Frontal cortex (tissue), 4 donors: ENCODE measurements around the gene OR10AD1. TPM values are rescaled to one million over a fixed set of nuclear protein-coding genes. Genes with fewer than 3 reads are reported as not detected.

Experiments
- DNase-seq, 2 donors: peaks; one replicate each; pipeline ENCODE4 v3.0.0; 2012; ENCODE audit warnings: low spot score in 2 of 2
- FAIRE-seq: peaks from 2 replicates; lab custom pipeline; 2012; peaks lifted over from hg19 to GRCh38; lab: Jason Lieb, UNC
- total RNA-seq: library from RNA; depleted of rRNA; stranded (reverse); fragments of >200 nt; gene quantifications from one replicate; pipeline ENCODE4 v1.2.3, GENCODE V29; 2014
- donor health status: control.
- donor health status: control.
- donor health status: control.

Gene OR10AD1
- total RNA-seq, 1 donor from 2014 or later = not detected

DNA sequence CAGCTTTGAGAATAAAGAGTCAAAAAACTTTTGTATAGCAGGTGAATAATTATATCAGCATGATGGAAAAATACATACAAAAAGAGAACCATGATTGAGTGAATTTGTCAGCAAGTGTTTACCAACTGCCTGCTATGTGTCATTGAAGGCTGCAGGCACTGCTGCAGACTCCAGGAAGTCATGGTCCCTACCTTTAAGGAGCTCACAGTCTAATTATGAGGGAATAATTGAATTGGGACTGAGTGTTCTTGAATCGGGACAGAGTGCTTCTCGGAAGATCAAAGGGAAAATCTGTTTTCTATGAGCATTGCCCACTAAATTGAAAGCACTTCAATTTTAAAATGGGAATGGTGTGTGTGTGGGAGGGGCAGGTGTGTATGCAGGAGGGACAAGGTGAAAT is 9.5 kb downstream of the OR10AD1 start:
- DNase-seq = no peak
- FAIRE-seq = no peak

DNA sequence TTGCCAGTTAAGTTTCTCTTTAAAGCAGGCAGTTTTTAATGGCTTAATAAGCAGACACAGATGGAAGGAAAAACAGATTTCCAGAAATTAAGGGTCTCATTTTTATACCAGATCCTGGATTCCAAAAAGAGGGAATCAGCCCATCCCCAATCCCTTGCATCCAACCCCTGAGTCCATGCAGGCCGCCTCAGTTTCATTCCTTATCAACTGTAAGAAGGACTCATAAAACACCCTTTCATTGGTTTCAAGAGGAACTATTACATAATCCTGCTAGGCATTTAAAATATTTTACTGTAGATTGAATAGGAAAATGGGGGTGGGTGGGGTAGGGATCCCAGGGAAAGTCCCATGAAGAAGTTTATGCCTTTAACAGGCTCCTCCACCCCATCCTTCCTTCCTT is 10.2 kb downstream of the OR10AD1 start:
- DNase-seq (no peak), FAIRE-seq (no peak)

DNA sequence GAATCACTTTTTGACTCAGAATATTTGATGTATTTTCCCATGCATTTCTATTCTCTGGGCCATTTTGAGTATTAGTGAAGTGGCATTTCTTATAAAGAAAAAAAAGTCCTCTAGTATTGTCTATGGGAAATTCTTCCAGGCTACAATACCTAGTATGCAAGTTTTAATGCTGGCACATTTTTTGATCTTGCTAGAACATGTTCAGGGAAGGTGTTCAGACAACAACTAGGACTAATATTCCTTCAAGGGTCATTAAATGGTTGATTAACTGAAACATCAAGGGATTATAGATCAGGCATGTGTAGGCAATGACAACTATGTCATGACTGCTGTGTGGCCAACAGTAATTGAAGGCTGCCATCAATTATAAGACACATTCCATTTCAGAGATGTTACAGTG is 12.0 kb downstream of the OR10AD1 start:
- no peak for DNase-seq
- FAIRE-seq = no peak

DNA sequence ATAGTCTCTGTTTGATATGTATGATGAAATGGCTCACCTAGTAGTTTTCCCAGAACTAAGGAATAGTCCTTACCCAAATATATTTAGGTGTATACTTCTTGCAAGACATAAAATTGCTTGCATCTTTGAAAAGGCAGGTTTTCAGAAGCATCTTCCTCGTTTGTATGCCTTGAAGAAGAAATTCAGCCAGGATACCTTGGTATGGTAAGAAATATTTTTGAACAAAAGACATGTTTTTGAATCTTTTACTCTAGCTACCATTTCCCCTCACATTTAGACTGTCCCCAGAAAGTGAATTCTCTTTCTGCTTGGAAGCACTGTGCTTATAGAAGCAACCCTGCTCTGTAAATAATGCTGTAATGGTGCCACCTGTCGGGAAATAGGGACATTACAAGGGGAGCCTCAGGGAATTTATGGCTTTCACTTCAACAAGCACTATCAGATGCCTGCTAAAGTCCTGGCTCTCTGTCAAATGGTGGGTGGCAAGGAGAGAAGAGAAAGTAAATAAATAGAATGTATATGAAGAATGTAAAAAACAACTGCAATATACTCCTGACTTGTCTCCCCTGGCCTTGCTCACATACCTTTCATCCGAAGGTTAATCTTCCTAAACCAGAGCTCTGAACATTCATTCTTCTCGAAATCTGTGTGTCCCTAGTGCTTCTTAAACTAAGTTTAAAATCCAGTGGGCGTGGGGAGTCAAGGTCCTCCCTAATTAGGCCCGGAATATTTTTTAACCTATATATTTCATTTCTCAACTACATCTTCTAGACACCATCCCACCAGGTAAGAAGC is 13.6 kb downstream of the OR10AD1 start:
- peak; percentile 43 to 52 for DNase-seq
- no peak for FAIRE-seq

DNA sequence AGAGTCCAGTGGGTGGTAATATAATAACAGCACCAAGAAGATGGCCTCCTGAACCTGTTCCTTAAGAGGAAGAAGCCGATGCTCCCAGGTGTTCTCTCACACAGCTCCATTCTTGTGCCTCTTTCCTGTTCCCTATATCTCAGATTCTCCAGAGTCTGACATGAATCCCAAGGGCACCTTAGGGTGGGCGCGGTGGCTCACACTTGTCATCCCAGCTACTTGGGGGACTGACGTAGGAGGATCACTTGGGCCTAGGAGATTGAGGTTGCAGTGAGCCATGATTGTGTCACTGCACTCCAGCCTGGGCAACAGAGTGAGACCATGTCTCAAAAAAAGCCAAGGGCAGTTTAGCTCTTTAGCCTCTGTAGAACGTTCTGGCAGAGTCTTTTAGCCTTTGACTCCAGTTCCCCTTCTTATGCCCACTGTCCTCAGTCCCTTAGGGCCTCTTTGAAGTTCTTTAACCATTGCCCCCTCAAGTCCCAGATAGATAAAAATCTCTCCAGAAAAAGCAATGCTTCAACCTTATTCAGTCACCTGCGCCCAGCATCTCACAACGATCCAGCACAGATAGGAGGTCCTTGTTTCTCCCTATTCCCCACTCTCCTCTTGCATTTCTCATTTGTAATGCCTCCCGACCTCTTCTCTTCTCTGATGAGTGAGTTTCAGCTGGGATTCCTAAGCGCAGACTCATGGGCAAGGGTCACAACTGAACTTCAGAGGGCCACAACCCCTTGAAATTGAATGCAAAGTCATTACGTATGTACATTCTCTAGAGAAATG is 15.0 kb downstream of the OR10AD1 start:
- no peak for FAIRE-seq
- DNase-seq = no peak

DNA sequence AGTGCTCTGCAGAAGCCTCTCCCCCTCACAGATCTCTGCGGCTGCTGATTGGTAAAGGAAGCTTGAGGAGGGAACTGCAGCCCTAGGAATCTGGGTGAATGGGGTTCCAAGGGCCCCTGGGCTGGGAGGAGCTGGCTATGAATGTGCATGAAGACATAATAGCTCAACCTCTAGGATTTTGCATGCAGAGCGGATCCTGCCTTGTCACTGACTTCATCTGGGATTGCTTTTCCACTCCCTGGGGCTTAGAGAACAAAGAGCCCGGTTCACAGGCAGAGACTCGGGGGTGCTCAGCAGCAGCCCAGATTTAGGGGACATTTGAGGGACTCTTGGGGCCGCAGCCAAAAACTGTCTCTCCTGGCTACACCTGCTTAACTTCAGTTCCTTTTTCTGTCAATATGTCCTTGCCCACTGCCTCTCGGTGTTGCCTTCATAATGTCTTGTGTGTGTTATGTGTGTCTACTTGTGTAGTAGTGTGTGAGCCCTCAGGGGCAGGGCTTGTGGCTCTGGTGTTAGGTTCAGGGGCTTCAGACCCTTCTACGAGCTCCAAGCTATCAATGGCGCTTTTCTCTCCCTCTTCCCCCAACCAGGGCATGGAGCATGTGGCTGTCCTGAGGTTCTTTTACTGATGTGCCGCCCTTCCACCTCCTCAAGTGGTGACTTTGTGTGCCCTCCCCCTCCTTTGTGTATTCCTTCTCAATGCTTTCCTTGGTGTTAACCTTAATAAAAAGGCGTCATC is 17.7 kb downstream of the OR10AD1 start:
- FAIRE-seq (no peak), DNase-seq (peak in 1 of 2 donors; percentile 19)

- FAIRE-seq (no peak), DNase-seq (peak in 1 of 2 donors; percentile 17)
Measured at GRCh38 chr12:48184549-48184922, 18.6 kb downstream of the OR10AD1 start.

DNA sequence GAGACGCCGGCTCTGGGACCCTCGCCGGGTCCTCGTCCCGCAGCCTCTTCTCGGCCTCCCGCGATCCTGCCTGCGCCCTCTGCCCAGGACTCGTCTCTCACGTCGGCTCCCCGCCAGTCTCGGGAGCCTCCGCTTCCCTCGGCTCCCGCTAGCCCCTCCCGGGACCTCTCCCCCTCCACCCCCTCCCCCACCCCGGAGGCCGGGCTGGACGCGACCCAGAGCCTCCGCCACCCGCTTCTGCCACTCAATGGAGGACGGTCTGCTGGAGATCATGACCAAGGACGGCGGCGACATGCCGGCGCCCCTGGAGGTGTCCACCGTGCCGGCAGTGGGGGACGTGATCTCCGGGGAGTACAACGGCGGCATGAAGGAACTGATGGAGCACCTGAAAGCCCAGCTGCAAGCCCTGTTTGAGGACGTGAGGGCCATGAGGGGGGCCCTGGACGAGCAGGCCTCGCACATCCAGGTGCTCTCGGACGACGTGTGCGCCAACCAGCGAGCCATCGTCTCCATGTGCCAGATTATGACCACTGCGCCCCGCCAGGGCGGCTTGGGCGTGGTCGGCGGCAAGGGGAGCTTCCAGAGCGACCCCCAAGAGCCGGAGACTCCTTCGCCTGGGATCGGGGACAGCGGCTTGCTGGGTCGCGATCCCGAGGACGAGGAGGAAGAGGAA is 19.1 kb downstream of the OR10AD1 start:
- FAIRE-seq = no peak

DNA sequence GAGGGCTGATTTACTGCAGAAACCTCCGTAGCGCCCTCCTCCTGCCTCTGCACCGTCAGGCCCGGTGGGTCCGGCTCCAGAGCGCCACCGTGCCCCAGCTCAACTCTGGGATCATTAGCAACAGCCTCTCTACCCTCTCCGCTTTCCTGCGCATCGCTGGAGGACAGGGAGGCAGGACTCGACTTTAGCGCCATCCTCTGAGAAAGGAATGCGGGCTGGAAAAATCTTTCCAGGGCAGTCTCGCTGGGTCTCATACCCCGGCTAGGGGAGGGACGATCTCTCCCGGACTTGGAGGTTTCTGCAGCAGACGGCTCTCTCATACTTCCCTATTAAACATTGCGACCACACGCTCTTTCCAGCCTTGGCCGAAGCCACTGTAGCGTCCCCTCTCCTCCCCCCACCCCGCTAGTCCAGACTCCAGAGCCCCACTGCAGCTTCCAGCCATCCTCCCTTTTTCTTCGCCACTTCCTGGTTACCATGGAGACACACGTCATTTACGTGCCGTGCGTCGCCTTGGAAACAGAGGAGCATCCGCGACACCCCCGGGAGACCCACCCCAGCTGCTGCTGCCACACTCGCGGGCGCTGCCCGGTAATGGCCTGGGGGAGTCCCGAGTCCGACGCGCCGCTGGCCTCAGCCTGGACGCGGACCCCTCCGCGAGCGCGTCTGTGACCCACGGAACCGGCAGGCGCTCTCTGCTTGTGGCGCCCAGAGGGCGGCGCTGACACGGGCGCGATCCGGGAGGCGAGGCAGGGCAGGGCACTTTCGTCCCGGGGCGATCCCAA is 19.8 kb downstream of the OR10AD1 start, which contains the start of gene CCDC184:
CCDC184 (plus strand) TSS at position 554 of the 785 bp plus-strand sequence. CDS start 479 bp downstream, outside the sequence.
- DNase-seq (peak; percentile 69 to 81), FAIRE-seq (no peak)

More for the DNA sequence above, 19.1 kb downstream of the OR10AD1 start:
- peak in 1 of 2 donors; percentile 22 for DNase-seq

DNA sequence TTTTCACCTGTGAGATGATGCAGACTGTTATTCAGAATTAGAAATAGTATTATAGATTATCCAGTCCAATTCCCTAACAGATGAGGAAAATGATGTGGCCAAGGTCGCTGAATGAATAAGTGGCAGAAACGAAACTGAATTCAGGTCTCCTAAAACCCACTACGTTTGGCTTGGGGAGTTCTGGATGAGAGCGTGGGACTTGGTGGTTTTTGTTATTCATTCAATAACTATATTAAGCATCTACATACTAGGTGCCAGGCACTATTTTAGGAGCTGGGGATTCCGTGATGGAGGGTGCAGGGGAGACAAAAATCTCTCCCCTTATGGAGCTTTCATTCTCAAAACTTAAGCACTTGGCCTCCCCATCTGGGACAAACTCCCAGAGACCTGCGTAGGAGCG is 20.5 kb downstream of the OR10AD1 start:
- DNase-seq = no peak
- FAIRE-seq = no peak

DNA sequence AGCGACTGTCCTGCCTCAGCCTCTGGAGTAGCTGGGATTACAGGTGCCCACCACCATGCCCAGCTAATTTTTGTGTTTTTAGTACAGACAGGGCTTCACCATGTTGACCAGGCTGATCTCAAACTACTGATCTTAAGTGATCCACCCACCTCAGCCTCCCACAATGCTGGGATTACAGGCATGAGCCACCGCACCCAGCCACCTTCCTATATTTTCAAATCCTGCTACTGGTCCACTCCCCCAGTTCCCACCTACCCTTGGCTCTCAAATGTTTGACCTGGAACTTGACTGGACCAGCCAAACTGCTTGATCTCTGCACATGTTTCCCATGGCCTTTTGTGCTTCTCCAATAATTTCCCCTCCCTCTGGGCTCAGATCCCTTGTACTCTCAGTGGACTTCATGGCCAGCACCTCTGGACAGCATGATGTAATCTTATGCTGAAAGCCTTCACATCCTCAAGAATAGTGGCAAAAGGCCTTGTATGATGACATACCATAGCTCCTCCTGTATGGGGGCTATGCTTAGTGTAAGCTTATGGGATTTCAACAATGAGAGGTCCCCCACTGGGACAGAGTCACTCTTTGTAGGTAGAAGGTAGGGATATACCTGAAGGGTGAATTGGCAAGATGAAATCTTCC is 22.1 kb downstream of the OR10AD1 start:
- DNase-seq (no peak), FAIRE-seq (no peak)

DNA sequence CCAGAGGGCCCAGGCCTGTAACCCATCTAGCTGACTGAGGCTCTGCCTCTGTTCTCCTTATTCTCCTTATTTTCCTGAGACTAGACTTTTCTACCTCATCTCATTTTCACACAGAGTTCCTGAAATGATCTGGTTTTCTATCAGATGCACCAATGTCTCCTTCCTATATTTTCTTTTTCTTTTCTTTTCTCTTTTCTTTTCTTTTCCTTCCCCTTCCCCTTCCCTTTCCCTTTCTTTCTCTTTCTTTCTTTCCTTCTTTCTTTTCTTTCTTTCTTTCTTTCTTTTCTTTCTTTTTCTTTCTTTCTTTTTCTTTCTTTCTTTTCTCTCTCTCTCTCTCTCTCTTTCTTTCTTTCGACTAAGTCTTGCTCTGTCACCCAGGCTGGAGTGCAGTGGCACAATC is 22.7 kb downstream of the OR10AD1 start:
- FAIRE-seq (no peak), DNase-seq (no peak)

- DNase-seq = no peak
Measured at GRCh38 chr12:48179466-48179865, 23.6 kb downstream of the OR10AD1 start.

GRCh38 chr12:48177982-48178381 is 25.1 kb downstream of the OR10AD1 start:
- no peak for FAIRE-seq
- no peak for DNase-seq

More at GRCh38 chr12:48179466-48179865, 23.6 kb downstream of the OR10AD1 start:
- FAIRE-seq = no peak

- FAIRE-seq = no peak
- DNase-seq = no peak
Measured at GRCh38 chr12:48176417-48176751, 26.7 kb downstream of the OR10AD1 start.

- FAIRE-seq = no peak
Measured at GRCh38 chr12:48175613-48176416, 27.3 kb downstream of the OR10AD1 start.

DNA sequence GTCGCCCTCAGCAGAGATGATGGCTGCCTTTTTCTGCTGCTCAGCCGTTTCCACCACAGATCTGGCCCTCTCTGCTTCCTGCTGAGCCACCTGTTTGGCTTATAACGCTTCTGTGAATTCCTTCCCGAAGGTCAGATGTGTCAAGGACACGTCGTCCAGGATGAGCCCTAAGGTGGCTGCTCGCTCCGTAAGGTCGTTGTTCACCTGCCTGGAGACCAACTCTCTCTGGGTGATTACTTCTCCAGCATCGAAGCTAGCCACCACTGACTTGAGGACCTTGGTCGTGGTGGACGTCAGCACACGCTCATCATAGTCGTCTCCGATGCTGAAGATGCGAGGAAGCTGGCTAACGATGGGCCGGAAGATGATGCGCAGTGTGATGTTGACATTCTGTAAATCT is 34.1 kb downstream of the OR10AD1 start:
- no peak for DNase-seq
- FAIRE-seq = no peak

More at GRCh38 chr12:48175613-48176416, 27.3 kb downstream of the OR10AD1 start:
- no peak for DNase-seq
